Activated CD4-positive, alpha-beta T cell treated with anti-CD3 and anti-CD28 coated beads, Interleukin-2, amount 50 U/mL, for 16 hours (primary cell): ENCODE data around the gene ZDHHC14.
"Not testable (repeated sequence)": the region's sequence is repeated elsewhere in the genome, so short reads cannot be mapped to it uniquely, and the experiment has no call there.

Experiments
- DNase-seq: peaks from one replicate; pipeline ENCODE4 v3.0.0-alpha.2; 2020

ZDHHC14 gene

DNA sequence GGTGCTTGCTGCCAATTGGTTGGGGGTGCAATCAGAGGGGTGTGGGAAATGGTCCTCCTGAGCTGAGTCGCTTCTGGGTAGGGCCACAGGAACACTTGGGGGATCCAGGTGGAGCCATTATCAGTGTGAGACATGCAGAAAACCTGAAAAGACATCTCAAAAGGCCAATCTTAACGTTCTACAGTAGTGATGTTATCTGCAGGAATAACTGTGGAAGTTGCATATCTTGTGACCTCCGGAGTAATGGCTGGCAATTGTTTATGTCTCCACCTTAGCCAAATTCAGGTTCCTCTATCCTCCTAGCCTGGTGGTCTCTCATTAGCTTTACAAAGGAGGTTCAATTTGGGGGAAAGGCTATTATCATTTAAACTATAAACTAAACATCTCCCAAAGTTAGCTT lies 327.2 kb downstream of the ZDHHC14 start:
- no peak for DNase-seq

DNA sequence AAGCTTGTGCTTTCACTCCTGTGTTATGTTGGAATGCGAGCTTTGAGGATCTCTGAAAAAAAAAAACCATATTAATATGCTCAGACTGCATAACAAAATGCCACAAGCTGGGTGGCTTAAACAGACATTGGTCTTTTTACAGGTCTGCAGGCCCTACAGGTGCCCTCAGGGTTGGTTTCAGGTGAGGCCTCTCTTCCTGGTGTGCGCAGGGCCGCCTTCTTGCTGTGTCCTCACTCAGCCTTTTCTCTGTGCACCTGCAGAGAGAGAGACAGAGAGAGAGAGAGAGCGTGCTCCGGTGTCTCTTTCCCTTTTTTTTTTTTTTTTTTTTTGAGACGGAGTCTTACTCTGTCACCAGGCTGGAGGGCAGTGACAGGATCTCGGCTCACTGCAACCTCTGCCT lies 327.9 kb downstream of the ZDHHC14 start:
- no peak for DNase-seq

DNA sequence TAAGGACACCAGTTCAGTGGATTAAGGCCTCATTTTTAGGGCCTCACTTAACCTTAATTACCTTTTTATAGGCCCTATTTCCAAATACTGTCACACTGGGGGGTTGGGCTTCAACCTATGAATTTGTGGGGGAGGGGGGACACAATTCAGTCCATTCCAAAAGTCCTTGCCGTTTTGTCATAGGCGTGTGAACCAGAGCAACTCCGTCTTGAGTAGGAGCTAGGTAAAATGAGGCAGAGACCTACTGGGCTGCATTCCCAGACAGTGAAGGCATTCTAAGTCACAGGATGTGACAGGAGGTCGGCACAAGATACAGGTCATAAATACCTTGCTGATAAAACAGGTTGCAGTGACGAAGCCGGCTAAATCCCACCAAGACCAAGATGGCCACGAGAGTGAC lies 328.6 kb downstream of the ZDHHC14 start:
- no peak for DNase-seq

DNA sequence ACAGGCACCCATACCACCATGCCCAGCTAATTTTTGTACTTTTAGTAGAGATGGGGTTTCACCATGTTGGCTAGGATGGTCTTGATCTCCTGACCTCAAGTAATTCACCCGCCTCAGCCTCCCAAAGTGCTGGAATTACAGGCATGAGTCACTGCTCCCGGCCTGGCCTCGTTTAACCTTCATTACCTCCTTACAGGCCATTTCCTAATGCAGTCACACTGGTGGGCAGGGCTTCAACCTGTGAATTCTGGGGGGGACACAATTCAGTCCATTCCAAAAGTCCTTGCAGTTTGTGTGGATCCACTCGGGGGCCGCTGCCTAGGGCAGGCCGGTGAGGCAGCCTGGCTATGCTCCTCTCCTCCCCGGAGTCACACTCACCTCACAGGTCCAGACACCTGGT lies 329.6 kb downstream of the ZDHHC14 start:
- DNase-seq = no peak

DNA sequence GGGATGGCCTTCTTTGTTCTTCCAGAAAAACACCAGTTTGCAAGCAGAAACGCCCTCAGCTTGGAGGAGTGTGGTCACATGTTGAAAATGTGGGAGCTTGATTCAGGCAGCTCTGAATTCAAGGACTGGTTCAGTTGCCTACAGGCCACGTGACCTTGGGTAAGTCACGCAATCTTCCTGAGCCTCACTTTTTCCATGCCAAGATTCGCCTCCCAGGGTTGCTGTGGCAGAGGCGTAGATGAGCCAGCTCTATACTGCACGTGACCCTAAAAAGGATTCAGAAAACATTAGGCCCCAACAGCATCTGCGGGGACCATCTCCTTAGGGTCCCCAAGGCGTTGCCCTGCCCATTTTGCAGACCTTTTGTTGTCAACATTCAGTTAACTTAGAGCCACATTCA lies 330.1 kb downstream of the ZDHHC14 start:
- DNase-seq = no peak

DNA sequence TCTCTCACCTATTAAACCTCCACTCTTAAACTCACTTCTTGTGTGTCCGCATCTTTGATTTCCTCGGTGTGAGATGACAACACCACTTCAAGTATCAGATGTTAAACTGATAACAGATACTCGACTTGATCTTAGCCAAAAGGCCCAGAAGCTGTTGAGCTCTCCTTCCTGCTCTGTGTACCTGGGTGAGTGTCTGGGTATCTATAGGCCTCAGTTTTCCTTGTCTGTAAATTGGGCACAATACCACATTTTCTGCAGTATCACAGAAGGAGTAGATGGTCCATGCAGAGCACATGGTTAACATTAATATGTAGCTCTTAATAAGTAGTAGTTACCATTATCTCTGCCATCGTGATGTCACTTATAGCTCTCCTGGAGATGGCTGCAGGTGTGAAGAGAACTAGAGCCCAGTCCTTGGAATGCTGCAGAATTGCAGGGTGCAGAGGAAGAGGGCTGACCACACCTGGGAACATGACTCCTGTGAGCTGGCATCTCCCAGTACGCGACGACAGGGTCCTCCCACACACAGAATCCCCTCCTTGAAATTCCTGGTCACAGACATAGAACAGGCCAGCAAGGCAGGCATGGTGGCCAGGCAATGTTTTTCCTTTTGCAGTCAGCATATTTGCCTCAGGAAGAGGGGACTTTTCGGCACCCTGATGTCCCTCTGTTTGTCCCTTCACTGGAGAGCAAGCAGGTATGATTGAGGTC lies 331.8 kb downstream of the ZDHHC14 start:
- no peak for DNase-seq

DNA sequence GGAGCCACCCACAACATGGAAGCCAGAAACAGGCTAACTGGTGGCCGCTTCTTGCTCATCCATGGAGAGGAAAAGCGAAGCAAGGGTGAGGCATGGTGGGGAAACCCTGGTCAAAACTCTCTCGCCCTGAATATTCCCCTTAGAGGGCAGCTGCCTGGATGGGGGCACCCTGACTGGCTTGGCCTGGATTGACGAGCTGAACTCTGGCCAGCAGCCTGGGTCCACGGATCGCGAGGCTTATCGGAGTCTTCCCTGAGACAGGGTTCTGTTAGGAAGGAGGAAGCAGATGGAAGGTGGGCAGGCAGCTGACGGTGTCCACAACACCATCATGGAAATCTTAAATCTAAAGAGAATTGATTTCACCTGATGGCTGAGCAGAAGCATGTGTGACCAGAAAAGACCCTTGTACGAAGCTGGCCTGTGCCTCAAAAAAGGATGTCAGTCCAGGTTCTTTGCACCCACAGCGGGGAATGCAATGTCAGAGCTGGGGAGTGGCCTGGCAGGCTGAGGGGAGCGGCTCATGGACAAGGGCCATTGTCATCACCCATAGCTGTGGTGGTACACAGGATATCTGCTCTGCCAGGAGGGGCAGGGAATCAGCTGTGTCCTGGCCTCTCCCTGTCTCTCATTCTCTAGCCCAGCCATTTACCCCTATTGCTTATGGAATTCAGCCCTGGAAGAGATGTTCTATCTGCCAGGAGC lies 332.6 kb downstream of the ZDHHC14 start:
- no peak for DNase-seq

DNA sequence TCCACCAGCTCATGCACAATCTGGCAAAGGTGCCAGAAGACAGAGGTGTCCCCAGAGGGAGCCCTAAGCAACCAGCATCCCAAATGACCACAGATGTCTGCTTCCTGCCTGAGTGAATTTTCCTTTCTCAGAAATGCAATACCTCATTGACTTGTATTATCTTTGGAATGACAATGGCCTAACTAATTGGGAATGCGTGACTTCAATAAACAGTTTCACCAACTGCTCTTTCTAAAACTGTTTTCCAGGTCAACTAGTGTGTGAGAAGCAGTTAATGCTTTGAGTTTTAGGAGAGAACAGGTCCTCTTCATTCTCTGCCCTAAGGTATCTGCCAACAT lies 333.1 kb downstream of the ZDHHC14 start:
- DNase-seq = no peak

DNA sequence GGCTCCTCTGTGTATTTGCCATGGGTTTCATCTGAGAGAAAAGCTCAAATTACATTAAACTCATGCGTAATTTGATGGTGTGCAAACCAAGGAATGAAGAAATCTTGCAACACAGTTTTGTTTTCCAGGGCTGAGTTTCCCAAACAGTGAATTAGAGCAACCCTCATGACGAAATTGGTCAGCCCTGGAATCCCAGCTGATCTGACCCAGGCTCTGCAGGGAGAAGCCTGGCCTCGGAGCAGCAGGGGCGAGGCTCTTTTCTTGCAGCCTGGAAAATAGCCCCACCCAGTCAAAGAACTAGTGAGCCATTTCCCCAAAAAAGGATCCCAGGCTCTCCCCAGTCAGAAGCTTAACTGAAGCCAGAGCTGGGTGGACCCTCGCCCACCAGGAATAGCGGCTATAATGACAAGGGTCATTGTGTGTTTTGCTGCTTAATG lies 334.8 kb downstream of the ZDHHC14 start:
- DNase-seq = no peak

DNA sequence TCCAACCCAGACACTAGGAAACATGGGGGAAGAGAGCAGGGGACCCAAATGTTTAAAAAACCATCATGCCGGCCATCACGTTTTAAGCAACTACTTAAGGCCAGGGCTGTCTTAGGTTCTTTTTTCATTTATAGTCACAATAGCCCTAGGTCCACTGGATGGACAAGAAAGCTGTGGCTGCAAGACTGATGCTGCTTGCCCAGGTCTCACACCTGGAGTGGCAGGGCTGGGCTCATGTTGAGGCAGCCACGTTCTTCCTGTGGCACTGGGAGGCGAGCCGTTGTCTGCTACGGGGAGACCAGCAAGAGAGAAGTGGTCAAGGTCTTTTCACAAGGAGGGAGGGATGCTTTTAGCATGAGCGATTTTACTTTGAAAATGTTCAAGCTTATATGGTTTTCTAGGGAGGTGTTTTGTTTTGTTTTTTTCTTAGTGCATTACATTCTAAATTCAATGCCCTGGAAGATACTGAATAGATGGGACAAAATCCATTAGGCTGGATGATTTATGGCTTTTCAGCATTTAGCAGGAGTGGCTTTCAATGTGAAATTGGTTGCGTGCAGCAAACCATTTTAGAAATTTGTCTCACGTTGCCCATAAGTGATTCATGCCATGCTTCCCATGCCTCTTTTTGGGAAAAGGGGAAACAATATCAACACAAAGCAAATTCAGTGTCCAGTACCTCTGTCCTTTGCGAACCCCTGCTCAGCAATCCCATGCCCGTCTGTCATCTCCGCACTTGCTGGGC lies 335.4 kb downstream of the ZDHHC14 start:
- DNase-seq = no peak

DNA sequence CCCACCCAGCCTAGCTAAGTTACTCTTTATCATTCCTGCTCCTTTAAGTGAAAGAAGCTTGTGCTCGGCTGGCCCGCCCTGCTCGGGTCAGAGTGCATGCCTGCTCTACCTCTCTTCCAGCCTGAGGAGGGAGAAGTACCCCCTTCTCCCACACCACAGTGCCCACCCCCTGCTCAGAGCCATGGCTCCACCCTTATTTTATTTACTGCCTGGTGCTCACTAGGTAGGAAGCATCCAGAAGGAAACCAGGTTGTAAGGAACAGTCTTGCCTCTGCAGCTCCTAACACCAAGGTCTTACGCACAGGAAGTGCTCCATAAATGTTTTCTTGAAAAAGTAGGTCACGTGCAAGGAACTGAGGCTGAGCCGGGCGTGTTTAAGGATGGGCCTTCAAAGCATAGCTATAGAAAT lies 336.4 kb downstream of the ZDHHC14 start:
- no peak for DNase-seq

DNA sequence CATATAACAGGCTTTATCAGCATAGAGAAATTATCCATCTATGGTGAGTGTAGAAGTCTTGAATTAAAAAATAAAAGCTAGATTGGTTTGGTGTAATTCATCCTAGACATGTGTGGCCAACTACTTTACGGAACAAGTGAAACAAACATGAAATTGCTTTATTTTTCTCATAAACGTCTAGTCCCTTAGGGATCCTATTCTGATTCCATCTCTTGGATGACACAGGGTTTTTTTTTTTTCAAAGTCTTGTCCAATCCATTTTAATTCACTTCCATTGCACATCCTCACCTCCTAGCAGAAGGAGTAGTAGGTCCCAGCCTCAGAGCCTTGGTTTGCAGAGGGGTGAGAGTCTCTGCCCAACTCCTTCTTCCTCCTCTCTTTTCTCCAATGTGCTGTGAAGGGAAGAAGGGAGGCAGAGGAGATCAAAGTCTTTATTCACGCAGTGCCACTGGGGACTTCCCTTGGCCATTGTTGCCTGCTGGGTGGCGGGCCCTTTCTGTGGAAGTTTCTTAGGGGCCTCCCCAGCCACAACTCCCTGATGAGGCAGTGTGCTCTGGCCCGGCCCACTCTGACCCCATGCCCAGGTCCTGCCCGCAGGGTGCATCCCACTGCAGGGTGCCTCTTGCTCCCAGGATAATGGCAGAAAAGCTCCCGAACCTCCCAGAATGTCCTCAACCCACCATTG lies 337.7 kb downstream of the ZDHHC14 start:
- no peak for DNase-seq

DNA sequence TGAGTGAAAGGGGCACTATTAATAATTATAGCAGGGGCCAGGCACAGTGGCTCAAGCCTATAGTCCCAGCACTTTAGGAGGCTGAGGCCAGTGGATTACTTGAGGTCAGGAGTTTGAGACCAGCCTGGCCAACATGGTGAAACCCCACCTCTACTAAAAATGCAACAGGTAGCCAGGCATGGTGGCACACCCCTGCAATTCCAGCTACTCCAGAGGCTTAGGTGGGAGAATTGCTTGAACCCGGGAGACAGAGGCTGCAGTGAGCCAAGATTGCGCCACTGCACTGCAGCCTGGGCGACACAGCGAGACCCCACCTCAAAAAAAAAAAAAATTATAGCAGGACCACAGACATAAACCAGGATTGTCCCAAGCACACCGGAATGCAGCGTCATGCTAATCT lies 340.0 kb downstream of the ZDHHC14 start:
- not testable (repeated sequence) for DNase-seq

DNA sequence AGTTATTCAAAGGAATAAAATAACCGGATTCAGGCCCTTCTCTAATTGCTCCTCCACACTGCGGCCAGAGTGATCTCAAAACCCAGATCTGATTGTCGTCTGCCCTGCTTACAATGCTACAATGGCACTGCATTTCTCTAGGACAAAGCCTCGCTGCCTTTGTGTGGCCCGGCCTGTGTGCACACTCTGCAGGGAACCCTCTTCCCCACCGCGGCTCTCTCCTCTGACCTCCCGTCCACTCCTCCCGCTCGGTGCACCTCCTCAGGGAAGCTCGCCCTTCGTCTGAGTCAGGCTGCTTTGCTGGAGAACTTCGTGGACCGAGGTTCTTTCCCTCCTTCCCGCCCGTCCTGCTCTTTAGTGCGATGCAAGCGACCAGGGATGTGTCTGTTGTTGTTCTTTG lies 340.4 kb downstream of the ZDHHC14 start:
- DNase-seq = no peak

DNA sequence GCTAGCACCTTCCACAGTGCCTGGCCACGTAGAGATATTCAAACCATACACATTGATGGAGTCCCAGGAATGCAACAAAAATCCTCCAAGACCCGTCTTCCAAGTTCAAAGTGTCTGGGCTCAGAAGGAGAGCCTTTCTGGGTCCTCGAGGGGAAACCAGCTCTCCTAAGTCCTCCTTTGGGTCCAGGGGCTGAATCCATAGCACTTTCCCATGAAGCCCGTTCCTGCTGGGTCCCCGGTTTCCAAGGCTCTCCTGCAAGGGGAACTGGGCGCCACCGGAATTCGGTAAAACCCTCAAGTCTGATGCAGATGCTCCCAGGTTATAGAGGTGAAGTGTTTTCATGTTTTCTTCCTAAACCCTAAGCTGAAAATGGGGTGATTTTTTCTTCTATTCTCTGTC lies 340.8 kb downstream of the ZDHHC14 start:
- no peak for DNase-seq

DNA sequence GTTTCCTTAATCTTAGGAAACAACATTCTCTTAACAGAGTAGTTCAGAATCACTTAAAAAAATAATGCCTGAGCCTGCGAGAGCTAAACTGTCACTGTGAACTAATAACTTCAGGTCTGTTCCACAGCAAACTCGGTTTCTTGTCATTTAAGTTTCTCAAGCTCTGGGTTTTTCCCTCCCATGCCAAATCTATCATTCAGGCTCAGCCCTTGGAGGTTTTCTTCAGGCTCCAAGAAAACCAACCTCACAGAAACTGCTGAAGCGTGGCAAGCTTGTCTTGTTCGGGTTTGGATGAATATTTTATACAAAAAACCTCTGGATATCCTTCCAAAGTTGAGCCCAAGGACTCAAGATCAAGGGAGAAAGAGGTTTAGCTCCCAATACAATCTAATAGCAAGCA lies 342.4 kb downstream of the ZDHHC14 start:
- DNase-seq = no peak

DNA sequence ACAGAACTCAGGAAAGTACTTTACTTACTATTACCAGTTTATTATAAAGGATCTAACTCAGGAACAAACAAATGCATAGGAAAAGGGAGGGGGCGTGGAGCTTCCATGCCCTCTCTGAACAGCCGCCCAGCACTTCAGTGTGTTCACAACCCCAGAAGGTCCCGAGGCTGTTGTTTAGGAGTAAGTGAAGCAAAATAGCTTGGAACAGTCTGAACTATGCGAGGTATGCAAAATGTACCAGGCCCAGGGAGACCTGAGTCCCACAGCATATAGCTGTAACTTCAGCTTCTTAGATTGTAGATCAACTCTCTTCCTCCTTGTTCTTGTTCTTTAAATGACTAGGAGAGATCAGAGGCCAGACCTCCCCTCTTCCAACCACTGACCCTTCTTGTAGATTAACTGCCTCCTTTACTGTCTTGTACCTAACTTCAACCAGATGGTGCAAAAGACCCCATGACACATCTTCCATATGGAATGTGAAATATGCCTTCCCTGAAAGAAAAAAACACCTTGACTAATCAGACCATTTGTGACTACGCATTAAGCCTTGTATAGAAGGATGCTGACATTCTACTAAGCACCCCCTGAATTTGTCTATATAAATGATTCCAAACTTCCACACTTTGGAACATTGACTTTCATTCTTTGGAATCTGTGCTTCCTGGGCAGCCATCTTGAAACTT lies 343.3 kb downstream of the ZDHHC14 start:
- no peak for DNase-seq

DNA sequence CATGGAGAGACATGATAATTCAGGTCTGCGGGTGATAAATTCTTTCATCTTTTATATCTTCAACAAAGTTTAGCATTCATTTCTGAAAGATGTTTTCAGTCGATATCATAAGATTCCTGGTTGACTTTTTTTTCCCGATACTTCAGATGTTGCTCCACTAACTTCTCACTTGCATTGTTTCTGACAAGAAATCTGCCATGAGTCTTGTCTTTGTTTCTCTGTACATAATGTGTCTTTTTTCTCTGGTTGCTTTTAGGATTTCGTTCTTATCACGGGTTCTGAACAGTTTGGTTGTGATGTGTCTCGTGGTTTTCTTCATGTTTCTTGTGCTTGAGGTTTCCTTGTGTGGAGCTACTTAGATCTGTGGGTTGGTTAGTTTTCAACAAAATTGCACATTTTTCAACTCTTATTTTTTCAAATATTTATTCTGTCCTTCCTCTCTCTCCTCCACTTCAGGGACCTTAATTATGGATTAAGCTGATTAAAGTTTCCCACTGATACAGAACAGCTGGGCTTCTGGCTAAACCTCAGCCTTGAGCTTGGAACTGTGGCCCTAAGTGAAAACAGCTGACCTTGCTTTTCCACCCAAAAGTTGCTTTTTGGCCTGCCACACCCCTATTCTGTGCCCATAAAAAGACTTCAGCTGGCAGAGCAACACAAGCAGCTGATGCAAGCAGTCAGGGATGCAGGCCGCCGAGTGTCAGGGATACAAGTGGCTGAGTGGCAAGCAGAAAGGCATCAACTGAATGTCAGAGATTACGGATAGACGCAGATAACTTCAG lies 344.2 kb downstream of the ZDHHC14 start:
- no peak for DNase-seq

DNA sequence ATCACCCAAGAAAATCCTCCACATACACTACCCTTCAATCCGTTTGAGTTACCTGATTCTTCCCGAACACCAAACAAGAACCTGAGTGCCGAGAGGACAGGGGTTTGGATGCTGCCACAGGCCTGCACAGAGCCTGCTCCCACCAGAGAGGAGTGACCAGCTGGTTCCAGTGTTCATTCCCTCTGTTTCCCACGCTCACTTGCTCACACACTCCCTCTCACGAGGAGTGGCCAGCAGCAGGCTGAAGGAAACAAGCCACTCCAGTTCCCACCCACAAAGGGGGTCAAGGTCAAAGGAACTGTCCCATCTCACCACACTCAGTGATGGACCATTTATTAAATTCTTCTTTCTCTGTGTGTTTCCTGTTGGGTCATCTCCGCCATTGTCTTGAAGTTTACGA lies 344.8 kb downstream of the ZDHHC14 start:
- DNase-seq = no peak

DNA sequence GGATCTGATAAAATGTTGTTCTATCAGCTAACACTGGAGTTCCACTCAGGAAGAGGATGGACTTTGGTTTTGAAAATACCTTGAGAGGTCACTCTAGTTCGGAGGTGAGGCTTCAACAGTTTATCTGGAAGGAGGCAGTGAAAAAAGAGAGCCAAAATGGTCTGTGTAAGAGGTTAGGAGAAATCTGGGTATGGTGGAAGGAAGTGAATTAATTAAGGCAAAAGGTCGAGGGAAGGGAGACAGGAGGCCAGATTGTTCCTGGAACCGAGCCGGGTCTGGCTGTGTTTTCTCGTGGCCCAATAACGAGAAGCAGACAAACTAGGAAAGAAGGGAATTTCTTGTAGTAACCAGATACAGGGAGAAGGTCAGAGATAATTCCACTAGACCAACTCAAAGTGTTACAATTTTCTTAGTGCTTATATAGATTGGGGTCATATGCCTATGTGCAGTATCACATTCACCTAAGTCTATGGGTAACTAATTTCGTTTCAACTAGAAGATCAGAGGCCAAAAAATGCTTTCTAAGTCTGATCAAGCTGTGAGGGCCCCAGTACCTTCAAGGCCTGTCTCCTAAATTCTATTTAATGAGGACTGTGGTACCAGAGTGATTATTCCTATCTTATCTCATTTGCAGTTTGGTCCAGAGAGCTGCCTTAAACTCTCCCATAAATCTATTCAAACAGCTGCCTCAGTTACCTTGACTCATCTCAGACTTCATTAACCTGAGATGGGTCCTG lies 346.1 kb downstream of the ZDHHC14 start:
- DNase-seq = no peak
